Stimulated activated CD4-positive, alpha-beta T cell treated with anti-CD3 and anti-CD28 coated beads, Interleukin-15, amount 100 ng/mL, for 48 hours (primary cell): ENCODE measurements around the gene PCDHAC1.
"Not testable (repeated sequence)": the region's sequence is repeated elsewhere in the genome, so short reads cannot be mapped to it uniquely, and the experiment has no call there.

Experiments used
- DNase-seq, 2 donors: peaks; one replicate each; pipeline ENCODE4 v3.0.0-alpha.2; 2020; ENCODE audit warnings: low read depth in 2 of 2

The PCDHAC1 gene

GRCh38 chr5:140925806-140926442, at the start of gene PCDHAC1:
Gene PCDHAC1 (plus strand): TSS chr5:140926299. CDS start chr5:140926893, 594 bp downstream.
- DNase-seq = no peak

GRCh38 chr5:140876541-140877261, 49.4 kb upstream of the PCDHAC1 start:
- DNase-seq = not testable (repeated sequence)

GRCh38 chr5:140877262-140877581, 48.9 kb upstream of the PCDHAC1 start:
- DNase-seq = no peak

GRCh38 chr5:140881889-140882590, 44.1 kb upstream of the PCDHAC1 start, which contains the start of gene PCDHA13:
Gene PCDHA13 (plus strand): TSS chr5:140882124. CDS start chr5:140882269, 145 bp downstream.
- DNase-seq = no peak

GRCh38 chr5:140882591-140882899, 43.6 kb upstream of the PCDHAC1 start:
- no peak for DNase-seq

GRCh38 chr5:140883373-140883772, 42.7 kb upstream of the PCDHAC1 start:
- no peak for DNase-seq

- DNase-seq = no peak
Measured at GRCh38 chr5:140883927-140884697, 42.0 kb upstream of the PCDHAC1 start.

- no peak for DNase-seq
Measured at GRCh38 chr5:140916325-140916724, 9.8 kb upstream of the PCDHAC1 start.

GRCh38 chr5:140923601-140924000, 2.5 kb upstream of the PCDHAC1 start:
- no peak for DNase-seq

- peak in 1 of 2 donors; percentile 27 for DNase-seq
Measured at GRCh38 chr5:140926443-140927227, 536 bp downstream of the PCDHAC1 start.

GRCh38 chr5:140927228-140927573, 1.1 kb downstream of the PCDHAC1 start:
- DNase-seq = no peak

GRCh38 chr5:140934964-140935606, 9.0 kb downstream of the PCDHAC1 start:
- no peak for DNase-seq

GRCh38 chr5:140946578-140946977, 20.5 kb downstream of the PCDHAC1 start:
- DNase-seq = no peak

GRCh38 chr5:140951636-140952035, 25.5 kb downstream of the PCDHAC1 start:
- DNase-seq = no peak

GRCh38 chr5:140953234-140953633, 27.1 kb downstream of the PCDHAC1 start:
- DNase-seq = no peak

GRCh38 chr5:140962190-140962589, 36.1 kb downstream of the PCDHAC1 start:
- no peak for DNase-seq

- no peak for DNase-seq
Measured at GRCh38 chr5:140964356-140964755, 38.3 kb downstream of the PCDHAC1 start.

- DNase-seq = no peak
Measured at GRCh38 chr5:140965905-140966292, 39.8 kb downstream of the PCDHAC1 start.

- no peak for DNase-seq
Measured at GRCh38 chr5:140966293-140967225, 40.5 kb downstream of the PCDHAC1 start, which contains the start of gene PCDHAC2. Gene PCDHAC2 (plus strand): TSS chr5:140966476. CDS start chr5:140966767, 291 bp downstream.
